Measurements from ENCODE around the gene CFAP54.

- TF ChIP-seq CTCF (IDR thresholded peaks at IDR 0.05) (no peak), POLR2A (IDR thresholded peaks at IDR 0.05) (no peak), POLR2AphosphoS5 (IDR thresholded peaks at IDR 0.05) (no peak), EP300 (IDR thresholded peaks at IDR 0.05) (no peak)
Measured at GRCh38 chr12:96452261-96452922, 37.0 kb upstream of the CFAP54 start.

All from upper lobe of left lung (tissue), 4 donors.